ENCODE data around the gene NEU2.

Gene NEU2

GRCh38 chr2:233065954-233066470, 33.5 kb downstream of the NEU2 start:
- no peak for DNase-seq (ENCODE audit: low read depth)
- TF ChIP-seq, protein P1, sequence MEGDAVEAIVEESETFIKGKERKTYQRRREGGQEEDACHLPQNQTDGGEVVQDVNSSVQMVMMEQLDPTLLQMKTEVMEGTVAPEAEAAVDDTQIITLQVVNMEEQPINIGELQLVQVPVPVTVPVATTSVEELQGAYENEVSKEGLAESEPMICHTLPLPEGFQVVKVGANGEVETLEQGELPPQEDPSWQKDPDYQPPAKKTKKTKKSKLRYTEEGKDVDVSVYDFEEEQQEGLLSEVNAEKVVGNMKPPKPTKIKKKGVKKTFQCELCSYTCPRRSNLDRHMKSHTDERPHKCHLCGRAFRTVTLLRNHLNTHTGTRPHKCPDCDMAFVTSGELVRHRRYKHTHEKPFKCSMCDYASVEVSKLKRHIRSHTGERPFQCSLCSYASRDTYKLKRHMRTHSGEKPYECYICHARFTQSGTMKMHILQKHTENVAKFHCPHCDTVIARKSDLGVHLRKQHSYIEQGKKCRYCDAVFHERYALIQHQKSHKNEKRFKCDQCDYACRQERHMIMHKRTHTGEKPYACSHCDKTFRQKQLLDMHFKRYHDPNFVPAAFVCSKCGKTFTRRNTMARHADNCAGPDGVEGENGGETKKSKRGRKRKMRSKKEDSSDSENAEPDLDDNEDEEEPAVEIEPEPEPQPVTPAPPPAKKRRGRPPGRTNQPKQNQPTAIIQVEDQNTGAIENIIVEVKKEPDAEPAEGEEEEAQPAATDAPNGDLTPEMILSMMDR (IDR thresholded peaks at IDR 0.05; ENCODE audit: insufficient read depth, low read depth, low read length, missing control alignments) = no peak
- no peak overlapping the region for H3K4me3 ChIP-seq (ENCODE audit: low read depth, low read length)

- no peak overlapping the region for H3K4me3 ChIP-seq (ENCODE audit: low read depth, low read length)
- no peak for DNase-seq (ENCODE audit: low read depth)
- TF ChIP-seq, protein P1 (IDR thresholded peaks at IDR 0.05; ENCODE audit: insufficient read depth, low read depth, low read length, missing control alignments) = no peak
Observed at GRCh38 chr2:233068762-233069418, 36.4 kb downstream of the NEU2 start.

DNA sequence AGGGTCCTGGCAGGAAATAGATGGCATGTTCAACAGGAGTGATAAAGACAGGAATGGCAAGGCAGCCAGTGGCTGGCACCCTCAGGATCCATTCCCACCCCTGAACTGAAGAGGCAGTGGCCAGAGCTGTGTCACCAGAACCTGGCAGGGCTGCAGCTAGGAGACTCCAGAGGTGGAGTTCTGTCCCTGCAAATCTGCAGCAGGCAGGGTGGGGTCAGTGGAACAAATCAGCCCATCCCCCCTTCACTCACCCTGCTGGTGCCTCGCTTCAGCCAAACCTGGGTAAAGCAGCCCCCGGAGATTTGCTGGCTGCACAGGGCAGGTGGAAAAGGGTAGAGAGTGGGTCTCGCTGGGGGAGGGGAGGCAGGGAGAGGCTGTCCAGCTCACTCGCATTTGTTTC, 40.4 kb downstream of the NEU2 start:
- H3K4me3 ChIP-seq (ENCODE audit: low read depth, low read length) = no peak overlapping the region
- TF ChIP-seq, protein P1 (IDR thresholded peaks at IDR 0.05; ENCODE audit: insufficient read depth, low read depth, low read length, missing control alignments) = no peak
- no peak for DNase-seq (ENCODE audit: low read depth)

- no peak overlapping the region for H3K4me3 ChIP-seq (ENCODE audit: low read depth, low read length)
- no peak for DNase-seq (ENCODE audit: low read depth)
- TF ChIP-seq, protein P1 (IDR thresholded peaks at IDR 0.05; ENCODE audit: insufficient read depth, low read depth, low read length, missing control alignments) = no peak
Observed at GRCh38 chr2:233074106-233074505, 41.6 kb downstream of the NEU2 start.

DNA sequence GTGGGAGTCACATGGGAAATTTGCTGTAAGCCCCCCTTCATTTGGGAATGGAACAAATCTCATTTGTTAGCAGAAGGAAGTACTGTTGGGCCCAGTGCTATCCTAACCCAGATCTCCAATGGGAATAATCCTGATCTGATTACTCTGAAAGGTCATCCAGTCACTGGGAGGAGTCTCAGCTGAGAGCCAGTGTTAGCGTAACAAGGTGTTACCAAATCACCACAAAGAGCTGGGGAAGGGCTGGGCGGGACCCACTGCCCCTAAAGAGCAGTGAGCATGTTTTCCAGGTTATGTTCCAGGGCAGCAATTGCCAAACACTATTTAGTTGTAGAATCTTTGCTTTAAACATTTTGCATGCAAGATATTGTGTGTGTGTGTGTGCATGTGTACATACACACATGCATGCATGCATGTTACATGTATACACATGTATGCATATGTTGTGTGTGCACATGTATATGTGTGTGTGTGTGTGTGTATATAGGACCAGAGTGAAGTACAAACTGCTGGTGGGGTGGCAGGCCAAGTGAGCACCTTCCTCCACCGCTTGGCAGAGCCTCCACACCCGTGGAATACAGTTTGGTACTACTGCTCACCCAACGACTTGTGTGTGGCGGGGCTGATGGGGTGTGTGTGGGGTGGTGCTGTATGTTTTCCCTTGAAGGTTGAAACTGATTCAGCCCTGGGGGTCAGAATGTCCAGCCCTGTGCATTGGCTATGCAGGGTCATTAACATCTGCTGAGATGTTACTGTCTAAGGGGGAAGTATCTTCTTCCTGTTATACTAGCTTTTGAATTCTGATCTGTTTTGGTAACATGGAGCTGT, 42.9 kb downstream of the NEU2 start:
- TF ChIP-seq, protein P1 (IDR thresholded peaks at IDR 0.05; ENCODE audit: insufficient read depth, low read depth, low read length, missing control alignments) = no peak
- no peak for DNase-seq (ENCODE audit: low read depth)
- H3K4me3 ChIP-seq (ENCODE audit: low read depth, low read length) = peak overlapping the region; percentile 26

- peak overlapping the region; percentile 28; the same call in 1 of the 2 replicates for H3K4me3 ChIP-seq (ENCODE audit: low read depth, low read length)
- DNase-seq (ENCODE audit: low read depth) = peak; percentile 88
- TF ChIP-seq, protein P1 (IDR thresholded peaks at IDR 0.05; ENCODE audit: insufficient read depth, low read depth, low read length, missing control alignments) = no peak
Observed at GRCh38 chr2:233075966-233076339, 43.5 kb downstream of the NEU2 start.

Measured in GM12865 (cell line).